Stimulated activated CD4-positive, alpha-beta T cell treated with anti-CD3 and anti-CD28 coated beads, Interleukin-15, amount 100 ng/mL, for 1 hour (primary cell): ENCODE results near the gene IL1R1.
"Not testable (repeated sequence)": the region's sequence is repeated elsewhere in the genome, so short reads cannot be mapped to it uniquely, and the experiment has no call there.

Source experiments
- DNase-seq, 2 donors: peaks; one replicate each; pipeline ENCODE4 v3.0.0-alpha.2; 2020; ENCODE audit warnings: low read depth in 1 of 2, low spot score in 1 of 2

Gene IL1R1, protein sequence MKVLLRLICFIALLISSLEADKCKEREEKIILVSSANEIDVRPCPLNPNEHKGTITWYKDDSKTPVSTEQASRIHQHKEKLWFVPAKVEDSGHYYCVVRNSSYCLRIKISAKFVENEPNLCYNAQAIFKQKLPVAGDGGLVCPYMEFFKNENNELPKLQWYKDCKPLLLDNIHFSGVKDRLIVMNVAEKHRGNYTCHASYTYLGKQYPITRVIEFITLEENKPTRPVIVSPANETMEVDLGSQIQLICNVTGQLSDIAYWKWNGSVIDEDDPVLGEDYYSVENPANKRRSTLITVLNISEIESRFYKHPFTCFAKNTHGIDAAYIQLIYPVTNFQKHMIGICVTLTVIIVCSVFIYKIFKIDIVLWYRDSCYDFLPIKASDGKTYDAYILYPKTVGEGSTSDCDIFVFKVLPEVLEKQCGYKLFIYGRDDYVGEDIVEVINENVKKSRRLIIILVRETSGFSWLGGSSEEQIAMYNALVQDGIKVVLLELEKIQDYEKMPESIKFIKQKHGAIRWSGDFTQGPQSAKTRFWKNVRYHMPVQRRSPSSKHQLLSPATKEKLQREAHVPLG

DNA sequence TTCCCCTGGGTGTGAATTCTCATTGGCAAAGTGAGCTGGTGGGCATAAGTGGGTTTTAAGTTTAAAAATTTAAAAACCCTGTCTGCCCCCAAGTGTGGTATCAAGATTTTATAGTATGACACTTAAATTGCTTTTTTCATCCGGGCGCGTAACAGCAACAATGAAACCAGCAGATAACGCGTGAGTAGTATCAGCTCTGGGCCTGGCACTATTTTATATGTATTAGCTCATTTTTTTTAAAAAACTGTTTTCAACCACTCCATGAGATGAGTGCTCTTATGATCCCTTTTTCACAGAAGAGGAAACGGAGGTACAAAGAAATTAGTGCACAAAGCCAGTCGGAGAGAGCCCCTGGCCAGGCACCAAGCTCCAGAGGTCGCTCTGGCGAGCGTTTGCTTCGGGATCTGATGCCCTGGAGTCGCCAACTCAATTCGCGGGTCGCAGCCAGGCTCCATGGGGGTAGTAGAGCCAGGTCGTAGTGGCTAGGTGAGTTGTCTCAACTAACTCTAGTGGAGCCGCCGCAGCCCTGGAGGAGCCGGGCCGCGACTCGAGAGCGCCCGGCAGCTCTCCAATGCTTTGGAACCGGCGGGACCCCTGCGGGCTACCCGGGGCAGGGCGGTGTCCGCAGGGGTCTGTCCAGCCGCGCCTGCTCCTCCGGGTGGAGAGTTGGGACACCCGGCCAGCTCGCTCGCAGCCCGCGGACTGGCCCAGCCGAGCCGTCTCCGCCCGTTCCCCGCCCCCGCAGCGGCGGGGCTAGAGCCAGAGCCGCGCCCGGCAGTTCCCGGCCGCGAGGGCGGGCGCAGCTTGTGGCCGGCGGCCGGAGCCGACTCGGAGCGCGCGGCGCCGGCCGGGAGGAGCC, at the start of gene IL1R1:
TSS of gene IL1R1 (plus strand) at position 777 of the 859 bp plus-strand sequence. CDS start 14,979 bp downstream, outside the sequence.
- no peak for DNase-seq

DNA sequence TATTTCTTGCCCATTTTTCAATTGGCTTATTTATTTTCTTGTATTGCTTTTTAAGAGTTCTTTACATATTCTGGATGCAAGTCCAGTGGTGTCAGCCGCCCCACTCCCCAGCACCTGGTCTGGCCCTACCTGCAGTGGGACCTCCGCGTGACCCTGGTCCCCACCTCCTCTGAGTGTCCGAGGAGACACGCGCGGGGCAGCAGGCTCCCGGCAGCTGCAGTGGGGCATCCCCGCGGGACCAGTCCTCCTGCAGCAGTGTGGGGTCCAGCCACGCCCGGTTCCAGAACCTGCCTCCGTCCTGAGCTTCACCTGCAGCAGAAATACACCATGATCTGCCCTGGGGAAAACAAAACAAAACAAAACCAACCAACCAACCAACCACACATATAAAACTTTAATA, 48.9 kb upstream of the IL1R1 start:
- DNase-seq, result no peak

DNA sequence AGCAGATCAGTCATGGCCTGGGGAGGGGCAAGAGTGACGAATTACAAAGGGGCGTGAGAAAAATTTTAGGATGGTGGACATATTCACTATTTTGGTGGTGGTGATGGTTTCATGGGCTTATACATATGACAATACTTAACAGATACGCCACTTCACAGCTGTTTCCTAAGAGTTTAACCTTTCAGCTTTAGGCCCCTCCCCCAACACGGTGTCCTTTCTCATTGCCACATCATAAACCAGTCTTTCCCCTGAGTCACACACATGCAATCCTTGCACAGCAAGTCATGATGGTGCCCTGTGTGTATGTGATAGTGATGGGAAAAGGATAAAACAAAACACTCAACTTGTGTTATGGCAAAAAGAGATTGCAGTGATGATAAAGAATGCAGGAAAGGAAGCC, 47.6 kb upstream of the IL1R1 start:
- DNase-seq, result no peak

DNA sequence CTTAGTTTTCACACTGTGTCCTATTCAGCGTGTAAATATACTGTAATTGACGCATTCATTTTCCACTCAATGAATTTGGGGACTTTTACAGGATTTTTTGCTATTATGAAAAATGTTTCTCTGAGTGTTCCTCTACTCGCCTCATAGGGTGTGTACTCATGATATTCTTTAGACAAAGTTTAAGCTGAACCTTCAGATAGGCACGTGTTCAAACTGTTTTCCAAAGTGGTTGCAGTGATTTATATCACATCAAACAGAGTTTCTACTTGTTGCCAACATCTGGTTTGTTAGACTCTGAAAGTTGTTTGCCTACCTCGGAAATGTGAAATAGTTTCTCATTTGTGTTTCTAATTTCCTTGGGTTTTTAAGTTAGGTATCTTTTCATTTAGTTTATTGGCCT, 46.4 kb upstream of the IL1R1 start:
- no peak for DNase-seq

DNA sequence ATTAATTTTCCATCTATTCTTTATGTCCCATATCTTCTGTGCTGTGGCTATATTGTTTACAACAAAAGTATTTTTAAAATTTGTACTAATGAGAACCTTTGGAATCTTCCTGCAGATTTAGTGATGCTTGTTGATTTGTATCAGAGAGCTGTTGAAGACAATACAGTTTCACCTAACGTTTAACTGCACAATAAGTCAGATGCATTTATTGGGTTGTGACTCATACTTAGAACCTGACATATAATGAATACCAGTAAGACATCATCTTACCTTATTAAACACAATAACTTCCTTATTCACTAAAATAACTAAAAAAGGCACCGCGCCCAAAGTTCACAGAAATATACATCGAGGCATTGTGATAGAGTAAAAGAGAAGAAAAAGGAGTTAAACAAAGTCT, 43.8 kb upstream of the IL1R1 start:
- DNase-seq, result no peak

DNA sequence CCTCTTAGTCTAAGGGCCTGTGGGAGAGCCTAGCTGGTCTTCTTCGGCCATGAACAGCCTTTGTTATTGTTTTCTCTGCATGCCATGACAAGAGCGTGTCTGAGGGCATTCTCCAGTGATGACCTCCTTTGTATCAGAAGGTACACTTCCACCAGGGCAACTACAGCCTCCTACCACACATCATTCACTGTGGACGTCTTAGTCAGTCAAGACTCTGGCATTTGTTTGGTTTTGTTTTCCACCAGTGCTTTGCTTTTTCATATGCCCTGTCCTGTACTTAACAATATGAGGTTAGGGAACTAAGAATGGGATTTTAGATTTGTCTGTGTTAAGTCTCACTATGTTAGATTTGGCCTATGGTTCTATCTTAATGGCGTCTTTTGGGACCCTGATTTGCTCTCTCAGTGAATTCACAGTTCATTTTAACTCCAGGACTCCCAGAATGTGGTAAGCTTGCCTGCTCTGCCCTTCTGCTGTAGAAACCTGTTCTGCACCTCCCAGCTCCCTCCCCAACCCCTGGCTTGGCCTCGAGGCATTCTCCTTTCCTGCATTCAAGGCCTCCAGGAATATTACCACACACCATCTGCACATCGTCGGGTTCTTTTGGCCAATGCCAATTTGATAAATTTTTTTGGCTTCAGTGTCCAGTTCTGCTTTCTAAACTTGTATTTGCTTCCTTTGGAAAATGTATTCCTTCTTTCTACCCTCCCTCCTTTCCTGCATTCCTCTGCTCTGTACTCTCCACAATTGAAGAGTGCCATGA, 42.8 kb upstream of the IL1R1 start:
- DNase-seq, result no peak

DNA sequence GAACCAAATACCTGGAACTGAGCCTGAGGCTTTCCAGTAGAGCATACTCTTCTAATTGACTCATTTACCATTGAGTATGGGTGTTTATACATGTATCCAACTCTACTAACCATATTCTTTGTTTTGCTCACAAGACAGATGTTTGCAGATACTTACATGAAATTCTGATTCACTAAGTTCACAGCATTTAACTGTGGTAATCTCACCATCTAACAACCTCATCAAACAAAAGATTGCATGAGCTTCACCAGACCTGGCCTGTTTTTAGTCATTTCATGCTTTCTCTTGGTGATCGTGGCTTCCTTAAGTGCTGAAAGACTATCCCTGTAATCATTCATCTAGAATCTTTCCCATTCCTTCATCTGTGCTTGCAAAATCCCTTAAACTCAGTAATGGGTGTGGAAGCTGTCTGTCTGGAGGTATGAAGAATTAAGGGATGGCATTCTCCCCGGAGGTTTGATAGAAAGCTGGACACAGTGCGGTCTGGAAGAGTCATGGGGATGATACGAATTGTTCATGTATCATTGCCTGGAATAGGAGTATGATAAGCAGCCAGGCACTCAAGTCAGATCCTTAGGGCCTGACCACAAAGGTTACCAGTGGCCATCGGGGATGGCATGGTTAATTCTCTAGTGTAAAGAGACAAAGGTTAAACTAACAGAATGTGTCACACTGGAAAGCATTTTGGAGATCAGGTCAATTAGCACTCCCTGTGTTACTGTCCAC, 42.0 kb upstream of the IL1R1 start:
- no peak for DNase-seq

DNA sequence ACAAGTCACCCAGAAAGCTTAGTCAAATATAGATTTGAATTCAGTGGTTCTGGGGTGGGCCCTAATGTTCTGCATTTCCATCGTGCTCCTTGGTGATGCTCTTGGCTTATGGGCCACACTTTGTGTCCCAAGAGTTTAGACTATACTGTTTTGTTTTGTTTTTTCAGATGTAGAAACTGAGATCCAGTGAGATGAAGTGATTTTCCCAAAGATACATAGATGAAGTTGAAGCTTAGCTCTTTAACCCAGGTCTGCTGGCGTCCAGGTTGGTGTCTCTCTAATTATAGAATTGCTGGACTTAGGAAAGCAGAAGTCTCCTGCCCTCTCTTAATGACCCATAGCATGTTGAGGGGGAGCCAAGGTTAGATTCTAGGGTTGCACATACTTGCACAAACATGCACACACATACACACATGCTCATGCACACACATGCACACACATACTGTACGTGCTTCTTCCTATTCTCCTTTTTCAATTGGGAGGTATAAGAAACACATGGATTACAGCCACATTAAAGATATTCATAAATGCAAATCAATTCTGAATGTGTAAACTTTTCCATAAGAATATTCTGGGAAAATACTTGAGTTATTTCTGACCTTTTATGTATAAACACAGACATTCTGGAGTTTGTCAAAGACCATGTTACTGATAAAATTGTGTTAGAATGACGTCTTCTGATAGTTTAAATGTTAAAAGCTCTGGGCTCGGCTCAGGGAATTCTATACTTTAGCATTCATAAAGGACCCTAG, 41.3 kb upstream of the IL1R1 start:
- DNase-seq, result no peak

DNA sequence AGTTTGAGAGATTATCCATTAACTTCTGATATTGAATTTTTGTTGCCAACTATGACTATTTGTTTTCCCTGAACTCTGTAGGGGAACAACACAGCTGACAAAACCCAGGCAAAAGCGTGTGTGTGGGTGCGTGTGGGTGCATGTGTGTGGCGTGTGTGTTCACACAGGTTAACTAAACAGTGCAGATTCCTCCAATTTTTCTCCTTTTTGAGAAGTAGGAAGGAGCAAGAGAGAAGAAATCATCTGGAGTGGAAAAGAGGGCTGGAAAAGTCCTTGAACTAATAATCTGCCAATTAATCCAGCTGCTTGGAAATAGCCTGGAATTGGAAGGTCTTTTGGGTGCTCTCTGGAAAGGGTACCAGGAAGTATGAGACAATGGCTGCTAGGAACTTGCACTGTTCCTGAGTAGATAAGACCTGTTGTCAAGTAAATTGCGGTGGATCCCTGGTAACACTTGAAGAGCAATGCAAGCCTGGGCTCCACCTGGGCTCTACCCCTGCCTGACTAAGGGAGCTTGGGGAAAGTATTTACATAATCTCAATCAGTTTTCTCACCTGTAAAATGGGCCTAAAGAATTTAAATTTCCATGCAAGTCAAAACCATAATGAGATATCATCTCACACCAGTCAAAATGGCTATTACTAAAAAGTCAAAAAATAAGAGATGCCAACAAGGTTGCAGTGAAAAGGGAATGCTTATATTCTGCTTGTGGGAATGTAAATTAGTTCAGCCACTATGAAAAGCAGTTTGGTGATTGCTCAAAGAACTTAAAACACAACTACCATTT, 40.5 kb upstream of the IL1R1 start:
- DNase-seq, result no peak

DNA sequence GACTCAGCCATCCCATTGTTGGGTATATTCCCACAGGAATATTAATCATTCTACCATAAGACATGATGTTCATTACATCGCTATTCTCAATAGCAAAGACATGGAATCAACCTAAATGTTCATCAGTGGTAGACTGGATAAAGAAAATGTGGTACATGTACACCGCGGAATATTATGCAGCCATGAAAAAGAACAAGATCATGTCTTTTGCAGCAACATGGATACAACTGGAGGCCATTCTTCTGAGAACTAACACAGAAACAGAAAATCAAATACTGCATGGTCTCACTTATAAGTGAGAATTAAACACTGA, 40.0 kb upstream of the IL1R1 start:
- not testable (repeated sequence) for DNase-seq

DNA sequence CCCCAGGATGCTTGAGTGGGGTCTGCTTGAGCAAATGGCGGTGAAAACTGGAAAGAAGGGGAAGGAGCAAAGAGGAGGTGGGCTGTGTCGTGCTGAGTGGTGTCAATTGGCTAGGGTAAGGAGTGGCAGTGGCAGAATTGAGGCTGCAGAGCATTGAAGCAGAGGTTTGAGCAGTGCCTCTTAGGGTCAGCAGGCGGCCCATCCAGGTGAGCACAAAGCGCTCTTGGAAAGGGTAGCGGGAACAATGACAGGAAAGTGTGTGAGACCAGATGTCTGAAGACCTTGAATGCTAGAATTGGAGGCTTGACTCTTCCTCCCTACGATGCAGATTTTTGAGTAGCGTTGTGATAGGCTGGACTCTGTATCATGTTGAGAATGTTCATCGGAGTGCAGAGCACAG, 39.3 kb upstream of the IL1R1 start:
- no peak for DNase-seq

DNA sequence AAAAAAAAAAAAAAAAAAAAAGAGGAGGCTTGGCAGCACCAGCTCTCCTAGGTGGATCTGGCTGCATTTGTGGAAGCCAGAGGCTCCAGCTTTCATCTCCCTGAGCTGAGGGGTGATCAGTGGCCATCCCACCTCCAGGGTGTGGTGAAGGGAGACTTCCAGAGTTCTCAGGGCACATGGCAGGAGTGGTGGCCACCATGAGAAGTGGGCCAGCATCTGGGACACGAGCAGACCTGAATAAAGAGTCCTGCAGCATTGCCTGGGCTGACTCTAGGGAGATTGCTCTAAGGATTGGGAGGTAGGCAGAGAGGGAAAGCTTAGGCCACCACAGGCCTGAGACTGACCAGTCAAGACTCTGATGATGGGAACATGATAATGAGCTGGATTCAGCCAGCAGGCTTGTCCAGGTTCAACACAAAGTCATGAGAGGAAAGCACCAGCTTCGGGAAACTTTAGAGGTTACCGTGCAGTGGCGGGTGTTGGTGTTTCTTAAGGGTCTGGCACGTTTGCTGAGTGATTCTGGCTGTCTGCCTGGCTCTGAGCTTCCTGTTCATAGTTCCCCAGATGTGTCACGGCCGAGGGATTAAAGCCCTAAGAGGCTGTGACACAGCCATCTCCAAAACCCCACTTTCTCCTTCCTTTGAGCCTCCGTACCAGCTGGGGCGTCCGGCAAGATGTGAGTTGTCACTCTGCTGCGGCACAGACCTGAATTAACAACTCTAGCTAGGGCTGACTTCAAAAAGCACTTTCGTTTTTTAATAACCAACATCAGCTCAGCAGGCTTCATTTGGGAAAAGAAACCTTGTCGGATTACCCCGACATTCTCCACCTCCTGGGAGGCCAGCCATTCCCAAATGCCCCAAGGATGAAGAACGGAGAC, 38.3 kb upstream of the IL1R1 start:
- peak in 1 of 2 donors; percentile 60 for DNase-seq

DNA sequence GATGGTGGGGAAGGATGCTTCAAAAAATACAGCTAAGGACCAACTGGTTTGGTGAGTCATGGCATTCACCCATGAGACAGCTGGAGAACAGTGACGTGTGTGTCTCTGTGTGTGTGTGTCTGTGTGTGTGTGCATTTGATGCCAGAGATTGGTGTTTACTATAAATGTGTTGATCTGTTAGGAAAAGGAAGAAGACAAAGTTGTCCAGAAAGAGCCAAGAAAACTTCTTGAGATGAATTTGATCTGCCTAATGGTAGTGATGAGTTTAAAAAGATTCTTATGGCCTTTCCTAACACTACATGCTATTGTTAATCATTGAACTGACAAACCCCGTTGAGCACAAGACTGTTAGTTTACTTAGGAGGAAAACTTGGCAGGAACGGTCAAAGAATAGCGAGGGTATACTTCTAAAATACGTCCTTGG, 36.4 kb upstream of the IL1R1 start:
- DNase-seq, result no peak

DNA sequence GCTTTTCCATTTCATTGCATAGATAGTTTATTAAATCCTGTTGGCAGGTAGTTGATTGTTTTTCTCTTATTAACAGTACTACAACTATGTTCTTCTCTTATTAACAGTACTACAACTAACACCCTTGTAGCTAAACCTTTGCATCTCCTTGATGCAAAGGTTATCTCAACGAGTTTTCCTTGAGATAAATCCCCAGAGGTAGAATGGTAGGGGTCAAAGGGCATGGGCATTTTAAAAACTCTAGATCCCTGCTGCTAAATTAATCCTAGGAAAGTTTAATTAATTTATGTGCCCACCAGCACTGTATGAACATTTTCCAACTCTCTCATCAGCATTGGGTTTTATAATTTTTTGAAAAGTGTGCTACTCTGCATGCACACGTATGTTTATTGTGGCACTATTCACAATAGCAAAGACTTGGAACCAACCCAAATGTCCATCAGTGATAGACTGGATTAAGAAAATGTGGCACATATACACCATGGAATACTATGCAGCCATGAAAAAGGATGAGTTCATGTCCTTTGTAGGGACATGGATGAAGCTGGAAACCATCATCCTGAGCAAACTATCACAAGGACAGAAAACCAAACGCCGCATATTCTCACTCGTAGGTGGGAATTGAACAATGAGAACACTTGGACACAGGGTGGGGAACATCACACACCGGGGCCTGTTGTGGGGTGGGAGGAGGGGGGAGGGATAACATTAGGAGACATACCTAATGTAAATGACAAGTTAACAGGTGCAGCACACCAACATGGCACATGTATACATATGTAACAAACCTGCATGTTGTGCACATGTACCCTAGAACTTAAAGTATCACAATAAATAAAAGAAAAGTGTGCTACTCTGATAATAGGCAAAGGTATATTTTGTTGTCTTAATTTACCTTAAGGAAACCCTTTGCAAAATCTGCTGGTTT, 35.5 kb upstream of the IL1R1 start:
- DNase-seq, result not testable (repeated sequence)

DNA sequence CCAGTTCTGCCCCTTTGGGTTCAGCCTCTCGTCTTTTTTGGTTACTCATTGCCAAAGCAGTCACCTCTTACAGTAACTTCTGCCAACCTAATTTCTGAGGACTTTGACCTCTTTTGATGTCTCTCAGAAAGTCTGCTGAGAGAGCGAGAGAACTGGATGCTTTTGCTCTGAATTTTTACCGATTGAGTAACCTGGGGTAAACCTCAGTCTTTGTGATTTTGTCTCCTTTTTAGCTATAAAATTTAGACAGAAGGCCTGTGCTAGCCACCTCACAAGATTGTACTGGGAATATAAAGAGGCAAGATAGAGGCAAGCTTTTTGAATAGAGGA, 34.8 kb upstream of the IL1R1 start:
- no peak for DNase-seq

DNA sequence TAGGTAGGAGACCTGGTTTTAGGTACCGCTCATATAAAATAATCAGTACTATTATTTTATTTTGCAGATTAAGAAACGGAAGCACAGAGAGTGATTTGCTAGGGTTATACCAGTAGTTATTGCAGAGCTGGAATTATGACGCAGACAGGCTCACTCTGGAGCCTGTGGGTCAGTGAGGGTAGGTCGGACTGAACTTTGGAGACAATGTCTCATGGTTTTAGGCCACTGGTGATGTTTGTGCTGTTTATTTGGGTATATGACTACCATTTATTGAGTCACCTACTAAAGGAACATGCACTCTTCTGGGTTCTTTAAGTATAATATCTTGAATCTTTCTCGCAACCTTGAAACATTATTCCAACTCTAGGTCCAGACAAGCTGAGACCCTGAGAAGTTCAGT, 33.5 kb upstream of the IL1R1 start:
- DNase-seq, result no peak

DNA sequence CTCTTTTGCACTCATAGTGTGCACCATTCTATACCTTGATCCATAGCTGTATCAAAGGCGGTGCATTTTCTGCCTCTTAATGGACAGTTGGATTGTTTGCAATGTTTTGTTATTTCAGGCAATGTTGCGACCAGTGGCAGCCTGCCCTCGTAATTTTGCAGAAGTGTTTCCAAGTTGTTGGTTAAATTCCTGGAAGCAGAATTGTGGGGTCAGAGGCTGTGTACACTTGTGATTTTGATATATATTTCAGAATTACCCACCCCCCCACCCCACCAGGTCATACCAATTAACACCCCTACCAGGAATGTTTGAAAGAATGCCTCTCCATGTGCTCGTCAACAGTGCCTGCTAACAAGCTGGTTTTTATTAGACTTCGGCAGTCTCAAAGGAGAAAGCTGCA, 32.4 kb upstream of the IL1R1 start:
- no peak for DNase-seq
